Endometrial microvascular endothelial cells (primary cell): ENCODE measurements around the gene CD68. TPM values are rescaled to one million over a fixed set of nuclear protein-coding genes. Genes with fewer than 3 reads are reported as not detected.

ENCODE experiments used
- in situ Hi-C: cut with HindIII; loops from 2 replicates; pipeline ENCODE4 v1.10.0; 2017; ENCODE audit warnings: low sequenced_read_pairs, low pct_unique_long_range_greater_than_20kb; ENCODE audit errors: inconsistent ontology term
- total RNA-seq: library from RNA; depleted of rRNA; stranded (reverse); fragments of >200 nt; gene quantifications from one replicate; pipeline ENCODE4 v1.2.3, GENCODE V29; 2015; ENCODE audit errors: inconsistent ontology term

CD68 gene
- total RNA-seq, 1 donor from 2014 or later, result 22.9 TPM

- in situ Hi-C loops, result loop anchor here (25.0 kb wide), 1 partner anchor 96 kb away; no protein-coding TSS in a partner anchor
These were observed 21.5 kb upstream of the CD68 start for GRCh38 chr17:7557775-7558543.

DNA sequence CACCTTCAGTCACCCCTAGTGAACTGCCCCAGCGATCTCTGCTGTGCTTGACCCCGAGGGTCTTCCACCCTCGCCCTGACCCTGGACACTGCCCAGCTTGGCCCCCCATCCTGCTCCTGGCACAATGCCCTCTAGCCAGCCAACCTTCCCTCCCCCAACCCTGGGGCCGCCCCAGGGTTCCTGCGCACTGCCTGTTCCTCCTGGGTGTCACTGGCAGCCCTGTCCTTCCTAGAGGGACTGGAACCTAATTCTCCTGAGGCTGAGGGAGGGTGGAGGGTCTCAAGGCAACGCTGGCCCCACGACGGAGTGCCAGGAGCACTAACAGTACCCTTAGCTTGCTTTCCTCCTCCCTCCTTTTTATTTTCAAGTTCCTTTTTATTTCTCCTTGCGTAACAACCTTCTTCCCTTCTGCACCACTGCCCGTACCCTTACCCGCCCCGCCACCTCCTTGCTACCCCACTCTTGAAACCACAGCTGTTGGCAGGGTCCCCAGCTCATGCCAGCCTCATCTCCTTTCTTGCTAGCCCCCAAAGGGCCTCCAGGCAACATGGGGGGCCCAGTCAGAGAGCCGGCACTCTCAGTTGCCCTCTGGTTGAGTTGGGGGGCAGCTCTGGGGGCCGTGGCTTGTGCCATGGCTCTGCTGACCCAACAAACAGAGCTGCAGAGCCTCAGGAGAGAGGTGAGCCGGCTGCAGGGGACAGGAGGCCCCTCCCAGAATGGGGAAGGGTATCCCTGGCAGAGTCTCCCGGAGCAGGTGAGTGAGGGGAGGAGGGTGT, 20.7 kb upstream of the CD68 start, which contains the start of gene TNFSF13:
TNFSF13 (plus strand) TSS at position 207 of the 776 bp plus-strand sequence; CDS start at position 497, 290 bp downstream.
- in situ Hi-C loops, result loop anchor here (25.0 kb wide), 1 partner anchor 96 kb away; no protein-coding TSS in a partner anchor

DNA sequence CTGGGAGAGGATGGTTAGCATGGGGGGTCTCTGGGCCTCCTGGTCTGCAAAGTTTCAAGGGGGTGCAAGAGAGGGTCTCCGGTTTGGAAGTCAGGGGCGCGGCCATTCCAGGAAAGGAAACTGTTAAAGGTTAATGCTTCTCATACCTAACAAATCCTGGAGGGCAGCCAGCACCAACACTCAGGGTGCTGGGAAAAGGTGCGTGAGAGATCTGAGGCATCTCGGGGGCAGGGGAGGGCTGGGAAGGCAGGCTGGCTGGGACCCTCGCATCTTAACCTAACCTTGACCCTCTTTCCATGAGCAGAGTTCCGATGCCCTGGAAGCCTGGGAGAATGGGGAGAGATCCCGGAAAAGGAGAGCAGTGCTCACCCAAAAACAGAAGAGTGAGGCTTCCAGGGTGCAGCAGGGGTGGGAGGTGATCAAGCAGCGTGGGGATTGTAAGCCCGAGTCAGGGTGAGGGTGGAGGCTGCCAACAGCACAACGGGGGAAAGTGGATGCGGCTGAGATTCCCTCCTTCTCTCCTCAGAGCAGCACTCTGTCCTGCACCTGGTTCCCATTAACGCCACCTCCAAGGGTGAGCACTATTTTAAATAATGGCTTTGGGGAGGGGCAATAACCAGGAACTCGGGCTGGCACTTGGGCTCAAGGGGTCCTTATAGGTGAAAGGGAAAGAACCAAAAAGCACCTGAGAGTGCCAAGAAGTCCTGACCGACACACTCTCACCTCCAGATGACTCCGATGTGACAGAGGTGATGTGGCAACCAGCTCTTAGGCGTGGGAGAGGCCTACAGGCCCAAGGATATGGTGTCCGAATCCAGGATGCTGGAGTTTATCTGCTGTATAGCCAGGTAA, 19.9 kb upstream of the CD68 start:
- in situ Hi-C loops, result loop anchor here (25.0 kb wide), 1 partner anchor 97 kb away; no protein-coding TSS in a partner anchor

GRCh38 chr17:7560172-7561027, 19.0 kb upstream of the CD68 start:
- in situ Hi-C loops, result loop anchor here (25.0 kb wide), 1 partner anchor 98 kb away; no protein-coding TSS in a partner anchor

DNA sequence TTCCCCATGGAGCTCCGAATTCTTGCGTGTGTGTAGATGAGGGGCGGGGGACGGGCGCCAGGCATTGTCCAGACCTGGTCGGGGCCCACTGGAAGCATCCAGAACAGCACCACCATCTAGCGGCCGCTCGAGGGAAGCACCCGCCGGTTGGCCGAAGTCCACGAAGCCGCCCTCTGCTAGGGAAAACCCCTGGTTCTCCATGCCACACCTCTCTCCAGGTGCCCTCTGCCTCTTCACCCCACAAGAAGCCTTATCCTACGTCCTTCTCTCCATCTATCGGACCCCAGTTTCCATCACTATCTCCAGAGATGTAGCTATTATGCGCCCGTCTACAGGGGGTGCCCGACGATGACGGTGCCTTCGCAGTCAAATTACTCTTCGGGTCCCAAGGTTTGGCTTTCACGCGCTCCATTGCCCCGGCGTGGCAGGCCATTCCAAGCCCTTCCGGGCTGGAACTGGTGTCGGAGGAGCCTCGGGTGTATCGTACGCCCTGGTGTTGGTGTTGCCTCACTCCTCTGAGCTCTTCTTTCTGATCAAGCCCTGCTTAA, 18.3 kb upstream of the CD68 start:
- in situ Hi-C loops, result loop anchor here (25.0 kb wide), 1 partner anchor 99 kb away; no protein-coding TSS in a partner anchor

DNA sequence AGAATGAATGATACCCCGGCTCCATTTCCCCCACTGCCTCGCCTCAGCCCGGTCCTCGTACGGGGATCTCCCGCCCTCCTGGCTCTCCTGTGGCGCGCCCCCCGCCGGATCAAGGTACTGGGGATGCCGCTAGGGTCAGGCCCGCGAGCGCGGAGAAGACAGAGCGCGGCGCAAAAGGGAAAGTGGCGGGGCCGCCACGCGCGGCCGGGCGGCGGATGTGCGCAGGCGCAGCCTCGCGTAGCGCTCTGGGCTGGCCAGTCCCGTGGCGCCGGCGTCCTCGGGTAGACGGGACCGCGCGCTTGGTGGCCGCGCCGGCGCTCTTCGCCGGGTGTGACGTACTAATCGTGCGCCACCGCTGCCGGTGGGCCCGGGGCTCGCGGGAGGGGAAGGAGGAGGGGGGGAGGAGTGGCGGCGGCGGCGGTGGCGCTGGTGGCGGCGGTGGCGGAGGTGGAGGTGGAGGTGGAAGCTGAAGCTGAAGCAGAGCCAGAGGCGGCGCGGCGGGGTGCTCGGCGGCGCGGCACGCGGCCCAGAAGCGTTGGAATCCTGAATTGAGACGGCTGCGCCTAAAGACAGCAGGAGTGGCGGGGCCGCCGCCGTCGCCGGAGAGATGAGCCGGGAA, 17.7 kb upstream of the CD68 start, which contains the start of gene SENP3:
SENP3 (plus strand) TSS at position 331 of the 619 bp plus-strand sequence. CDS start 1,158 bp downstream, outside the sequence.
- in situ Hi-C loops, result loop anchor here (25.0 kb wide), 1 partner anchor 99 kb away; no protein-coding TSS in a partner anchor

- in situ Hi-C loops, result loop anchor here (25.0 kb wide), 1 partner anchor 100 kb away; no protein-coding TSS in a partner anchor
These were observed 17.2 kb upstream of the CD68 start for GRCh38 chr17:7562208-7562605.

- in situ Hi-C loops, result loop anchor here (25.0 kb wide), 1 partner anchor 101 kb away; no protein-coding TSS in a partner anchor
These were observed 16.1 kb upstream of the CD68 start for GRCh38 chr17:7563115-7563869.

- in situ Hi-C loops, result loop anchor here (25.0 kb wide), 1 partner anchor 107 kb away; no protein-coding TSS in a partner anchor
These were observed 9.9 kb upstream of the CD68 start for GRCh38 chr17:7569571-7569970.

DNA sequence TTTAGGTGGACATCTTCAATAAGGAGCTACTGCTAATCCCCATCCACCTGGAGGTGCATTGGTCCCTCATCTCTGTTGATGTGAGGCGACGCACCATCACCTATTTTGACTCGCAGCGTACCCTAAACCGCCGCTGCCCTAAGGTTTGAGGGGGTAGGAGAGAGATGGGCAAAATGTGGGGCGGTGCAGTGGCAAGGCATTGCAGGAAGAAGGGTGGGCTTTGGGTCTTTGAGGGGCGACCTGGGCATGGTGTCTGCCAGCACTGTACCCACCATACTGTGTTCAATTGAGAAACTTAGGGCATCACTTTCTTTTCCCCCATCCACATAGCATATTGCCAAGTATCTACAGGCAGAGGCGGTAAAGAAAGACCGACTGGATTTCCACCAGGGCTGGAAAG, 9.1 kb upstream of the CD68 start:
- in situ Hi-C loops, result loop anchor here (25.0 kb wide), 1 partner anchor 108 kb away; no protein-coding TSS in a partner anchor

DNA sequence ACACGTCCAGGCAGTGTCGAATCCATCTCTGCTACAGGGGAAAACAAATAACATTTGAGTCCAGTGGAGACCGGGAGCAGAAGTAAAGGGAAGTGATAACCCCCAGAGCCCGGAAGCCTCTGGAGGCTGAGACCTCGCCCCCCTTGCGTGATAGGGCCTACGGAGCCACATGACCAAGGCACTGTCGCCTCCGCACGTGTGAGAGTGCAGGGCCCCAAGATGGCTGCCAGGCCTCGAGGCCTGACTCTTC, 7.2 kb upstream of the CD68 start:
- in situ Hi-C loops, result loop anchor here (25.0 kb wide), 1 partner anchor 110 kb away; no protein-coding TSS in a partner anchor

GRCh38 chr17:7572588-7573323, 6.7 kb upstream of the CD68 start:
- in situ Hi-C loops, result loop anchor here (25.0 kb wide), 1 partner anchor 110 kb away; no protein-coding TSS in a partner anchor

- in situ Hi-C loops, result loop anchor here (25.0 kb wide), 1 partner anchor 111 kb away; no protein-coding TSS in a partner anchor
These were observed 5.9 kb upstream of the CD68 start for GRCh38 chr17:7573324-7574080.

GRCh38 chr17:7574176-7574953, 5.1 kb upstream of the CD68 start:
- in situ Hi-C loops, result loop anchor here (25.0 kb wide), 1 partner anchor 112 kb away; no protein-coding TSS in a partner anchor
